Measurements from ENCODE around the gene ESYT2.

DNA sequence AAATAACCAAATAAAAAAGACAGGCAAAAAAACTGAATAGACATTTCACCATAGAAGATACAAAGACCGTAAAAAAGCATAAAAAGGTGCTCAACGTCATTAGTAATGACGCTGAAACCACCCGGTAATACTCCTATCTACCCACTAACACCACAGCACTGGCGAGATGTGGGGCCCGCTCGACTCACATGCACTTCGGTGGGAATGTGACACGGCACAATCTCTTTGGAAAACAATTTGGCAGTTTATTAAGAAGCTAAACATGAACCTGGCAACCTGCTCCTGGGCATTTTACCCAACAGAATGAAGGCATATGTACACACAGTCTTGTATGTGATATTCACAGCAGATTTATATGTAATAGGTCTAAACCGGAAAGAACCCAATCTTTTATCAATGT is 81.9 kb downstream of the ESYT2 start:
- TF ChIP-seq POLR2A (IDR thresholded peaks at IDR 0.05) (no peak), EP300 (IDR thresholded peaks at IDR 0.05) (no peak), POLR2AphosphoS5 (IDR thresholded peaks at IDR 0.05) (no peak)
- TF ChIP-seq, protein P1, sequence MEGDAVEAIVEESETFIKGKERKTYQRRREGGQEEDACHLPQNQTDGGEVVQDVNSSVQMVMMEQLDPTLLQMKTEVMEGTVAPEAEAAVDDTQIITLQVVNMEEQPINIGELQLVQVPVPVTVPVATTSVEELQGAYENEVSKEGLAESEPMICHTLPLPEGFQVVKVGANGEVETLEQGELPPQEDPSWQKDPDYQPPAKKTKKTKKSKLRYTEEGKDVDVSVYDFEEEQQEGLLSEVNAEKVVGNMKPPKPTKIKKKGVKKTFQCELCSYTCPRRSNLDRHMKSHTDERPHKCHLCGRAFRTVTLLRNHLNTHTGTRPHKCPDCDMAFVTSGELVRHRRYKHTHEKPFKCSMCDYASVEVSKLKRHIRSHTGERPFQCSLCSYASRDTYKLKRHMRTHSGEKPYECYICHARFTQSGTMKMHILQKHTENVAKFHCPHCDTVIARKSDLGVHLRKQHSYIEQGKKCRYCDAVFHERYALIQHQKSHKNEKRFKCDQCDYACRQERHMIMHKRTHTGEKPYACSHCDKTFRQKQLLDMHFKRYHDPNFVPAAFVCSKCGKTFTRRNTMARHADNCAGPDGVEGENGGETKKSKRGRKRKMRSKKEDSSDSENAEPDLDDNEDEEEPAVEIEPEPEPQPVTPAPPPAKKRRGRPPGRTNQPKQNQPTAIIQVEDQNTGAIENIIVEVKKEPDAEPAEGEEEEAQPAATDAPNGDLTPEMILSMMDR (IDR thresholded peaks at IDR 0.05): no peak
